ENCODE data around the gene ZNF813. TPM values are rescaled to one million over a fixed set of nuclear protein-coding genes. Genes with fewer than 3 reads are reported as not detected.

ZNF813 gene
- total and polyA plus RNA-seq, 2 donors (not counting 1 experiment from before 2014, with no cell fraction given) = 1.2 to 10.8 TPM

DNA sequence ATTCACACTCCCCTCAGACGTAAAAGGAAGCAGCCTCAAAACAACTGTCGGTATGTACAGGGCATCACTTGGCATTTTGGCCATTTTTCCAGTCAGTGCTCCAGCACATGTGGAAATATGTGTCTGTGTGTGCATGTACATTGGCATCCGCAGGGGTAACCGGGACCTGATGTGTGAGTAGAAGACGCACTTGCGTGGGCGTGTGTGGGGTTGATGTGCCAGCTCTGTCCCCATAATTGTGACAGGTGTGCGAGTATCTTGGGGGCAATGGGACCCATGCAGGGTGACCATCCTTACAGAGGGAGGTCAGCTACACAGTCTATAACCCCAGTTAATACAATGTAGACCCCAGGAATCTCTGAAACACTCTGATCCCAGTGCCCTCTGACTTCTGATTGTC lies 63.1 kb downstream of the ZNF813 start:
- POLR2A ChIA-PET = no interaction called here
- no peak overlapping the region for H3K4me3 ChIP-seq (ENCODE audit: control extremely low read depth in 1 of 5, extremely low read depth in 1 of 5, insufficient read depth in 1 of 5, low read depth in 2 of 5, low read length in 4 of 5)
- no peak overlapping the region for H2AFZ ChIP-seq (ENCODE audit: insufficient read depth, low read depth, low read length, poor library complexity, severe bottlenecking)
- ATAC-seq (ENCODE audit: low read depth) (no peak), DNase-seq (no peak)
- peaks cover 8 to 12% (median 9%) of the 10 kb centered on the region in 3 donors for H3K9me3 ChIP-seq (ENCODE audit: control extremely low read depth in 1 of 3, control insufficient read depth in 2 of 3, insufficient read depth in 1 of 3, low read length in 2 of 3)
- no peaks in the 10 kb centered on the region for H3K79me2 ChIP-seq (ENCODE audit: control insufficient read depth, insufficient read depth, low read length)
- H3K27ac Mint-ChIP-seq = no peak overlapping the region
- no peaks in the 10 kb centered on the region for H3K27me3 ChIP-seq (replicated peaks in 1 of 4; ENCODE audit: control extremely low read depth in 1 of 4, control insufficient read depth in 3 of 4, insufficient read depth in 4 of 4, low read length in 3 of 4)
- no peaks in the 10 kb centered on the region for H4K20me1 ChIP-seq (ENCODE audit: control insufficient read depth, insufficient read depth, low read length, poor library complexity, severe bottlenecking)
- intact Hi-C loops (cut with micrococcal nuclease) = no loop called here
- no peak overlapping the region for H3K27ac ChIP-seq (ENCODE audit: low read length in 2 of 2)
- H3K9me3 Mint-ChIP-seq (ENCODE audit: insufficient read depth) = peaks cover 7% of the 10 kb centered on the region
- no peaks in the 10 kb centered on the region for H3K27me3 Mint-ChIP-seq
- 90% methylated on average over 8 of the region's 8 CpGs for WGBS (ENCODE audit: insufficient coverage)
- TF ChIP-seq, protein P1, sequence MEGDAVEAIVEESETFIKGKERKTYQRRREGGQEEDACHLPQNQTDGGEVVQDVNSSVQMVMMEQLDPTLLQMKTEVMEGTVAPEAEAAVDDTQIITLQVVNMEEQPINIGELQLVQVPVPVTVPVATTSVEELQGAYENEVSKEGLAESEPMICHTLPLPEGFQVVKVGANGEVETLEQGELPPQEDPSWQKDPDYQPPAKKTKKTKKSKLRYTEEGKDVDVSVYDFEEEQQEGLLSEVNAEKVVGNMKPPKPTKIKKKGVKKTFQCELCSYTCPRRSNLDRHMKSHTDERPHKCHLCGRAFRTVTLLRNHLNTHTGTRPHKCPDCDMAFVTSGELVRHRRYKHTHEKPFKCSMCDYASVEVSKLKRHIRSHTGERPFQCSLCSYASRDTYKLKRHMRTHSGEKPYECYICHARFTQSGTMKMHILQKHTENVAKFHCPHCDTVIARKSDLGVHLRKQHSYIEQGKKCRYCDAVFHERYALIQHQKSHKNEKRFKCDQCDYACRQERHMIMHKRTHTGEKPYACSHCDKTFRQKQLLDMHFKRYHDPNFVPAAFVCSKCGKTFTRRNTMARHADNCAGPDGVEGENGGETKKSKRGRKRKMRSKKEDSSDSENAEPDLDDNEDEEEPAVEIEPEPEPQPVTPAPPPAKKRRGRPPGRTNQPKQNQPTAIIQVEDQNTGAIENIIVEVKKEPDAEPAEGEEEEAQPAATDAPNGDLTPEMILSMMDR (IDR thresholded peaks at IDR 0.05) = no peak
- no peak for TF ChIP-seq EZH2 (IDR thresholded peaks at IDR 0.05; ENCODE audit: borderline replicate concordance, insufficient read depth, low read depth, low read length, poor library complexity, severe bottlenecking)
- H3K4me3 Mint-ChIP-seq = no peak overlapping the region
- H3K9ac ChIP-seq (ENCODE audit: low read length) = no peak overlapping the region
- no peak overlapping the region for H3K4me2 ChIP-seq (replicated peaks; ENCODE audit: low read depth, low read length, poor library complexity, severe bottlenecking)
- CTCF ChIA-PET = no interaction called here
- no peaks in the 10 kb centered on the region for H3K4me1 ChIP-seq (ENCODE audit: control insufficient read depth in 2 of 2, insufficient read depth in 2 of 2, low read length in 2 of 2)
- H3K36me3 ChIP-seq (replicated peaks in 1 of 2; ENCODE audit: control extremely low read depth in 1 of 2, control insufficient read depth in 1 of 2, extremely low read depth in 1 of 2, insufficient read depth in 2 of 2, low read length in 1 of 2) = peaks cover 0 to 1% of the 10 kb centered on the region in 2 experiments
- H3K4me1 Mint-ChIP-seq = no peaks in the 10 kb centered on the region

DNA sequence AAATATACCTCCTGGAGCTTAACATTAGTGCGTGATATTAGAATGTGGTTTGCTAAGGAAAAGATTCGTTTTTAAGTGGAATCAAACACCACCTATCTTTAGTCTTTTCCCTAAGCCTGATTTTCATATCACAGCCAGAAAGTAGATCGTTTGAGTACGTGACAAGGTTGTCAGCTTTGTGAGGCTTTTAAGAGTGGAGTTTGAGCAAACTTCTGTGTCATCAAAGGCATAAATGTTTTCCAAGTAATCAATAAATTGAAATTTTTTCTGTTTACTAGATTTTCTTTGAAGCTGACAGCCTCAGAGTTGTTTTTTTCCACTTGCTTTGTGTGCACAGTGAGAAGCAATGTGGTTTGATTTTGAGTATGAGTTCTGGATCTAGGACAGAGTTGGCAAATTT lies 63.9 kb downstream of the ZNF813 start:
- intact Hi-C loops (cut with micrococcal nuclease) = no loop called here
- TF ChIP-seq, protein P1 (IDR thresholded peaks at IDR 0.05) = no peak
- no peak for TF ChIP-seq EZH2 (IDR thresholded peaks at IDR 0.05; ENCODE audit: borderline replicate concordance, insufficient read depth, low read depth, low read length, poor library complexity, severe bottlenecking)
- H3K36me3 ChIP-seq (replicated peaks in 1 of 2; ENCODE audit: control extremely low read depth in 1 of 2, control insufficient read depth in 1 of 2, extremely low read depth in 1 of 2, insufficient read depth in 2 of 2, low read length in 1 of 2) = peaks cover 0 to 1% of the 10 kb centered on the region in 2 experiments
- H3K4me3 ChIP-seq (ENCODE audit: control extremely low read depth in 1 of 5, extremely low read depth in 1 of 5, insufficient read depth in 1 of 5, low read depth in 2 of 5, low read length in 4 of 5) = no peak overlapping the region
- H3K9me3 ChIP-seq (ENCODE audit: control extremely low read depth in 1 of 3, control insufficient read depth in 2 of 3, insufficient read depth in 1 of 3, low read length in 2 of 3) = peaks cover 0 to 10% (median 1%) of the 10 kb centered on the region in 3 donors
- DNase-seq = no peak
- no peaks in the 10 kb centered on the region for H3K79me2 ChIP-seq (ENCODE audit: control insufficient read depth, insufficient read depth, low read length)
- H4K20me1 ChIP-seq (ENCODE audit: control insufficient read depth, insufficient read depth, low read length, poor library complexity, severe bottlenecking) = no peaks in the 10 kb centered on the region
- POLR2A ChIA-PET = no interaction called here
- H3K27ac ChIP-seq (ENCODE audit: low read length in 2 of 2) = no peak overlapping the region
- CTCF ChIA-PET = no interaction called here
- ATAC-seq (ENCODE audit: low read depth) = no peak
- H3K9ac ChIP-seq (ENCODE audit: low read length) = no peak overlapping the region
- Mint-ChIP-seq H3K4me1 (no peaks in the 10 kb centered on the region), H3K4me3 (no peak overlapping the region), H3K27me3 (no peaks in the 10 kb centered on the region), H3K9me3 (ENCODE audit: insufficient read depth) (no peaks in the 10 kb centered on the region), H3K27ac (no peak overlapping the region)
- no peaks in the 10 kb centered on the region for H3K4me1 ChIP-seq (ENCODE audit: control insufficient read depth in 2 of 2, insufficient read depth in 2 of 2, low read length in 2 of 2)
- H3K4me2 ChIP-seq (replicated peaks; ENCODE audit: low read depth, low read length, poor library complexity, severe bottlenecking) = no peak overlapping the region
- H2AFZ ChIP-seq (ENCODE audit: insufficient read depth, low read depth, low read length, poor library complexity, severe bottlenecking) = no peak overlapping the region
- no CpG with 5 or more reads among the region's 4 CpGs for WGBS (ENCODE audit: insufficient coverage)
- H3K27me3 ChIP-seq (replicated peaks in 1 of 4; ENCODE audit: control extremely low read depth in 1 of 4, control insufficient read depth in 3 of 4, insufficient read depth in 4 of 4, low read length in 3 of 4) = no peaks in the 10 kb centered on the region

All from B cell (primary cell).